GM18520 (cell line): Measurements from ENCODE around the gene TJAP1.
"Not testable (repeated sequence)": the region's sequence is repeated elsewhere in the genome, so short reads cannot be mapped to it uniquely, and the experiment has no call there.

Experiments
- ATAC-seq: cut with Tn5 transposase; IDR thresholded peaks from one replicate; pipeline ENCODE4 v1.9.1; 2021; ENCODE audit not compliant: unreplicated experiment

TJAP1 gene

DNA sequence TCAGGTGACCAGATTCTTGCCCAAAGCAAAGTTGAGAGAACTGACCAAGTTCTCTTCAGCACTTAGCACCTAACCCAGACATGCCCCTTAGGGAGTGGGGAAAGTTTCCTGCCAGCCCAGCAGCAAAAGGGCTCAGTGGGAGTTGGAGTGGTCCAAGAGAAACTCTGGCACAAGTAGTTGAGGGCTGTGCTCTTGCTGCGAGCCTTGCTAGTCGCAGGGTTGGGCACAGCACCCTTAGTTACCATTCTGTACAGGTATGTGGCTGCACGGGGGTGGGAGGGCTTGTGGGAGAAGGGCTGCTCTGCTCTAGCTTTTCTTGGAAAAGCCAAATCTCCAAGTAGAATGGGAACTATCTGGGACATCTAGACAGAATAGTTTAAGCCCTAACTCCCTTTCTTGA is 45.9 kb downstream of the TJAP1 start:
- no peak for ATAC-seq

DNA sequence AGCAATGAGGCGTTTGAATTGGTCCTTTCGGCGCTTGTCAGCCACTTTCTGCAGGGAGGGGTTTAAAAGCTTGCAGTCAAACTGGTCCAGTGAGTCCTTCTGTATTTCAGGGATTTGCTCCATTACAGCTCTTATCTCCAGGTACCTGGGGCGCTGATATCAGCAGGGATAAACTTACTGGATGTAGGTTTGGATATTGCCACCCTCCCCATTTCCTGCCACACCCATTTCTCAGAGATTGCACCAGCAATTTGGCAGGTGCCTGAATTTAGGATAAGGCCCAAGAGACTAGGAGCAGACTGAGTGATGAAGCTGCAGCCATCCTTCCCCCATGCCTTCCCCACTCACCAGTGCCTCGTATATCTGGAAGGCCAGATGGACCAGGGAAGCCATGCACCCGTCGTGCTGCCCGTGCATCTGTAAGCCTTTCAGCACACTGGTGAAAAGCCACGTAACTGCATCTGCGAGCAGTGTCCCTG is 47.2 kb downstream of the TJAP1 start:
- ATAC-seq: no peak

DNA sequence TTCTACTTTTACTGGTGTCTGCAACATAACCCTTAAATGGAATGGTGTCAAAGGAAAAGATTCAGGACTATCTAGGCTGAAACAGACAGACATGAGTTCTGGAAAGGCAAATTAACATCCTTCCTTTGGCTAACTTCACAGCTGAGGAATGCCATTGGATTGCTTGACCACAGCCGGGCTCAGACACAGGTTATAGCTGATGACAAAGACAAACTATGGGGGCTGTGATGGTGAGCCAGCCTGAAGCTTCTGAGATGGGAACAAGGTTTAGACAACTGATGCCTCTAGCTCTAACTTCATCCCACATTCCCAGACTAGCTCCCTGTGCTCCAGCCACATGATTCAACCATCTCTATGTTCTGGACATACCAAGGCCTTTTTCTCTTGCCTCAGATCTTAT is 54.8 kb downstream of the TJAP1 start:
- no peak for ATAC-seq

DNA sequence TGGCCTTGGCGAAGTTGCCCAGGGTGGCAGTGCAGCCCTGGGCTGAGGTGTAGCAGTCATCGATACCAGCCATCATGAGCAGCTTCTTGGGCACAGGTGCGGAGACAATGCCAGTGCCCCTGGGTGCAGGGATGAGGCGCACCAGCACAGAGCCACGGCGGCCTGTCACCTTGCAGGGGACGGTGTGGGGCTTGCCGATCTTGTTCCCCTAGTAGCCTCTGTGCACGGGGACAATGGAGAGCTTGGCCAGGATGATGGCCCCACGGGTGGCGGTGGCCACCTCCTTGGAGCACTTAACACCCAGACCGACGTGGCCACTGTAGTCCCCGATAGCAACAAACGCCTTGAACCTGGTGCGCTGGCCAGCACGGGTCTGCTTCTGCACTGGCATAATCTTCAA is 61.6 kb downstream of the TJAP1 start:
- not testable (repeated sequence) for ATAC-seq

DNA sequence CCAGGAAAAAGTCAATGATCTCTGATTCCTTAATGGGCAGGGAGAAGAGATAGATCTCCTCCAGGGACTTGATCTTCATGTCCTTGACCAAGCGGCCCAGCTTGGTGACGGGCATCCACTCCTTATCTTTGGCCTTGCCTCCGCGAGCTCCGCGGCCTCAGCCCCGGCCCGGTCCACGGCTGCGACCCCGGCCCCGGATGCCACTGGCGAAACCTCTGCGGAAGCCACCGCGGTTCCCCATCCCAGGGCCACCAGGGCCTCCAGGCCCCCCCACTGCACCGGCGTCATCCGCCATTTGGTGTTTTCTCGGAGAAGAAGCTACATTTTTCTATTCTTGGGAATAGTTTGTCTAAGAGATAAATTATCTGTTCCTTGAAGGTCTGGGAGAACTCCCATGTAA is 62.0 kb downstream of the TJAP1 start:
- ATAC-seq: not testable (repeated sequence)

DNA sequence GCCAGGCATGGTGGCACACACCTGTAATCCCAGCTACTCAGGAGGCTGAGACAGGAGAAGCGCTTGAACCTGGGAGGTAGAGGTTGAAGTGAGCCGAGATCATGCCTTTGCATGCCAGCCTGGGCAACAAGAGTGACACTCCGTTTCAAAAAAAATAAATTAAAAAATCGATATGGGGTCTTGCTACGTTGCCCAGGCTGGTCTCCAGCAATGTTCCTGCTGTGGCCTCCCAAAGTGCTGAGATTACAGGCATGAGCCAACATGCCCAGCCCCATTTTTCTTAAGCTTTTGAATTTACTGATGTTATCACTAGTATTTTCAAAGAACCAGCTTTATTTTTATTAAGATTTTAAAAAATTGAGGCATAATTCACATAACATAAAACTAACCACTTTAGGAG is 63.1 kb downstream of the TJAP1 start:
- no peak for ATAC-seq

DNA sequence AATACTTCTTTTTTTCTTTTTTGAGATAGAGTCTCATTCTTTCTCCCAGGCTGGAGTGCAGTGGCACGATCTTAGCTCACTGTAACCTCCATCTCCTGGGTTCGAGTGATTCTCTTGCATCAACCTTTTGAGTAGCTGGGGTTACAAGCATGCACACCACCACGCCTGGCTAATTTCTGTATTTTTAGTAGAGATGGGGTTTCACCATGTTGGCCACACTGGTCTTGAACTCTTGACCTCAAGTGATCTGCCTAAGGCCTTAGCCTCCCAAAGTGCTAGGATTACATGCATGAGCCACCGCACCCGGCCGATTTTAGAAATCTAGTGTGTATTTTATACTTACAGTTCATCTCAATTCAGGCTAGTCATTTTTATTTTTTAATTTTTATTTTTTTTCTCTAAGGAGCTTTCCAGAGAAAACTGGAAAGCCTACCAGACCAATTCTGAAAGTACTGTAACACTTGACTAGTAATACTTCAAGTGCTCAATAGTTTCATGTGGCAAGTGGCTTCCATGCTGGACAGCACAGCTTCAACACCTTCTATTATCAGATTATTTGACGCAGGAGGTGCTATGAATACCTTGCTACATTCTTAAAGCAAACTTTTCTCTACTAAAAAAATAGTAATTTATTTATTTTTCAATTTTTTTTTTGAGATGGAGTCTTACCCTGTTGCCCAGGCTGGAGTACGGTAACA is 64.6 kb downstream of the TJAP1 start:
- no peak for ATAC-seq

DNA sequence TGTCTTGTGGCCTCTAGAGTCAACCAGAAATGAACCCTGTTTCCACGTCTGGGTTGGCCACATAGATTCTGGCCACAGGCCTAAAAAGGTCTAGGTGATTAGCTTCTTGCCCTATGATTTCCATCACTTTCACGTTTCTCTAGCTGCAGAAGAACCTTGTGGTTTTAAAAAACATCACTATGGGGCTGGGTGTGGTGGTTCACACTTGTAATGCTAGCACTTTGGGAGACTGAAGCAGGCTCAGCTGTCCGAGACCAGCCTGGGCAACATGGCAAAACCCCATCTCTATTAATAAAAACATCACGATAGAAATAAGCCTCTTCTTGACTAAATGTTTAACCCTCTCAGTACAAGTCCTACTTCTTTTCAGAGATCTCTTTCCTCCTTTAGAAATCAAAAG is 67.1 kb downstream of the TJAP1 start:
- ATAC-seq: peak; percentile 43

DNA sequence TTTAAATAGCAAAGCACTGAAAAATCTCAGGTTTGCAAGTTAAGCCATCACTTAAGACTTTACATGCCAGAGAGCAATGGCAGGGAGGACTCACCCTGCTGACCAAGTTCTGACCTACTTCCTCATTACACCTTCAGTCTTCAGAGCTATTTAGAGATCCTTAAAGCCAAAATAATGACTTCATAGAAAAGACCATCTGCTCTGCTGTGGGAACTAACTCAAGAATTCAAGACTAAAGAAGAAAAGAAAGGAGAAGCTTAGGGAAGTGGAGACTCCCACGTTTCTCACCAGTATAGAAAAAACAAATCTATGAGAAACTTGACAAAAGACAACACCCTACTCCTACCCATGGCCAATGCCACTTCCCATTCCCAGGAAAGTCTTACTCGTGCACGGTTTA is 69.9 kb downstream of the TJAP1 start:
- ATAC-seq: peak; percentile 32
